GM21786 (cell line): Measurements from ENCODE around the gene ACTG1.

Experiments used
- ATAC-seq: cut with Tn5 transposase; IDR thresholded peaks from one replicate; pipeline ENCODE4 v1.9.1; 2021; ENCODE audit not compliant: unreplicated experiment

The ACTG1 gene

GRCh38 chr17:81499601-81499970 lies 13.0 kb downstream of the ACTG1 start:
- no peak for ATAC-seq

DNA sequence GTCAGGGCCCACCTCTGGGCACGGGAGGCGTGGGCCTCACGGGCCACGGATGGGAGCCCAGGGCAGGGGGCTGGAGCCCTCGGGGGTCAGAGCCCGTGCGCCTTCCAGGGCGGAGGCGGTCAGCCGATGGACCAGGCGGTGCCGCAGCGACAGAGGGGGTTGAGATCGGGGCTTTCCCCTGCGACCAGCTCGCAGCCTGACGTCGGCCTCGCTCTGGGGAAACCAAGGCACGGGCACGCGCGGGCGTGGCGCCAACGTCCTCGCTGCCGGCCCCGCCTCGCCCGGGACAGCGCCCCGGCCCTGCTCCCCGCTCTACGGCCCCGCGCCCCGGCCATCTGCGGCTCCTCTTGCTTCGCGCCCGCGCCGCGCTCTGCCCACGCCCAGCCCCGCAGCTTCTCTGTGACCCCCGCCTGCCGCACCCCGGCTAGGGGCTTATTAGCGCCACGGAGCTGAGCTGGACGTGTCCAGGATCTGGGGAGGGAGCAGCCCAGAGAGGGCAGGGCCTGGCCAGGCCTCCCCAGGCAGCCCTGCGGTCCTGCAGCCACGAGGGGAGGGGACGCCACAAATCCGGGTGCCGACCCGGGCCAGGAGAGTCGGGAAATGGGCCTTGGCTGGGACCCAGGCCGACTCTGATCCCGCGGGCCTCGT lies 13.5 kb downstream of the ACTG1 start:
- no peak for ATAC-seq

- no peak for ATAC-seq
These were observed 17.8 kb downstream of the ACTG1 start for GRCh38 chr17:81494626-81495377.

DNA sequence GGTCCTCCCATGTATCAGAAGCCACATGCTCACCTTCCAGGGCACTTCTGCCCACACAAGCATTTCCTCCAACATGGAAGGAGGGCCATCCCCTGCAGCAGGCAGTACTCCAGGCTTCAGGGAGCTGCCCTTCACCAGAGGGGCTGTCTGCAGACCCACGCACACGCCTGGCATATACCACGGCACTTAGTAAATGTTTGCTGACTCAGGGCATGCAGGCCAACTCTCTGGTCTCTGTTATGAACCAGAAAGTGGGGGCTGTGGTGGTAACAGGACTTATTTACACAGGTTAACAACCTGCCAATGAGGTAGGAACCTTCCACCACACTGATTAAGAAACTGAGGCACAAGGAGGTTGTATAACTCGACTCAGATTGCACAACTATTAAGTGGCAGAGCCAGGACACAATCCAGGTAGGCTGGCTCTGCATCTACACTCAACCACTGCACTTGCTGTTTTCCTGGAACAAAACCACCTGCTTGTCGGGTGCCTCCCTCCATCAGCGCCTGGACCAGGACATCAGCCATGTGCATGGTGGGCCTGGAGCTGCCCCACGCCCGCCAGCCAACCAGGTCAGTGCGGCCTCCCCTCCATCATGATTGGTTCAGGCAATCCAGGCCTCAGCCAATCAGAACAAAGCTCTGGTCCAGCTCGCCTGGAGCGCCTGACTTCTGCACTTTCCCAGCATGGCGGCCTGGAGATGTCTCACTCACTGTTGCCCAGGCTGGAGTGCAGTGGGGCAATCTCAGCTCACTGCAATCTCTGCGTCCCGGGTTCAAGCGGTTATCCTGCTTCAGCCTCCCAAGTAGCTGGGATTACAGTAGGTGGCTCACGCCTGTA lies 19.2 kb downstream of the ACTG1 start:
- no peak for ATAC-seq

GRCh38 chr17:81492706-81493105 lies 19.9 kb downstream of the ACTG1 start:
- ATAC-seq = no peak

DNA sequence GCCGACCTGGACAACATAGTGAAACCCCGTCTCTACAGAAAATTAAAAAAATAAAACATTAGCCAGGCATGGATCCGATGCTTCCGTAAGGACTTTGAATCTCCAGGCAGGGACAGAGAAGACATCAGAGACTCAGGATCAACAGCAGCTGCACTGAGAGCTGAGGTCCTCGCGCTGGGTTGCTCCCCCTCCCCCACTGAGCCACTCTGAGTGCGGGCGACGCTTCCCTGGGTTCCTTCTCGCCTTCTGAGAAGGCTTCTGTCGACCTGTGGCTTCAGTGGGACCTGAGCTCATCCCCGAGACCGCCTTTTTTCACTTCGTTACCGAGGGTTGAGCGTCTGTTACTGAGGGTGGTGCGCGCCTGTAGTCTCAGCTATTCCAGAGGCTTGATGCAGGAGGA lies 20.4 kb downstream of the ACTG1 start:
- no peak for ATAC-seq

DNA sequence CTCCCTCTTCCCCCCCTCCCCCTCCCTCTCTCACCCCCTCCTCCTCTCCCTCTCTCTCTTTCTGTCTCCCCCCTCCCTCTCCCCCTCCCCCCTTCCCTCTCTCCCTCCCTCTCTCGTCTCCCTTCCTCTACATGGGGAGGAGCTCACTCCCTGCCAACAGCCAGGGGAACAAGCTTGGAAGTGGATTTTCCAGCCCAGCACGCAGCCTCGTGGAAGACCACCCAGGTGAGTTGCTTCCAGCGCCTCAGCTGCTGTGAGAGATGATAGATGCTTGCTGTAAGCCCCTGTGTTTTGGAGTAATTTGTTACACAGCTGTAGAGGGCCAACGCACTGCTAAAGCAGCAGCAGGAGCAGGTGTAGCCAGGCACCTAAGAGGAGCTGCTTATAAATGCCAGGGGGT lies 20.8 kb downstream of the ACTG1 start:
- no peak for ATAC-seq

DNA sequence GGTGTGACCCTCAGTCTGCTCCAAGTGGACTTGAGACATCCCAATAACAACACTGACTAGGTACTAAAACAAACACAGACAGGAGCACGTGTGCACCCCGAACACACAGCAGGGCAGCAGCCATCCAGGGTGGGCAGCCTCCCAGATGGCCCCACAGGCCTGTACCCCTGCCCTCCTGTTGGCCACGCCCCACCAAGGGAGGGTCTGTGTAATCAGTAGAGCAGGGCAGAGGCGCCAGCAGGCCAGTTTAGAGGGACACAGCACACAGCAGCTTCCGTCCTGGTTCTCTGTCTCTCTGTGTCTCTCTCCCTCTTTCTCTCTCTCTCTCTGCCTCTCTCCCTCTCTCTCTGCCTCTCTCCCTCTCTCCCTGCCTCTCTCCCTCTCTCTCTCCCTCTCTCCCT lies 21.4 kb downstream of the ACTG1 start:
- no peak for ATAC-seq

DNA sequence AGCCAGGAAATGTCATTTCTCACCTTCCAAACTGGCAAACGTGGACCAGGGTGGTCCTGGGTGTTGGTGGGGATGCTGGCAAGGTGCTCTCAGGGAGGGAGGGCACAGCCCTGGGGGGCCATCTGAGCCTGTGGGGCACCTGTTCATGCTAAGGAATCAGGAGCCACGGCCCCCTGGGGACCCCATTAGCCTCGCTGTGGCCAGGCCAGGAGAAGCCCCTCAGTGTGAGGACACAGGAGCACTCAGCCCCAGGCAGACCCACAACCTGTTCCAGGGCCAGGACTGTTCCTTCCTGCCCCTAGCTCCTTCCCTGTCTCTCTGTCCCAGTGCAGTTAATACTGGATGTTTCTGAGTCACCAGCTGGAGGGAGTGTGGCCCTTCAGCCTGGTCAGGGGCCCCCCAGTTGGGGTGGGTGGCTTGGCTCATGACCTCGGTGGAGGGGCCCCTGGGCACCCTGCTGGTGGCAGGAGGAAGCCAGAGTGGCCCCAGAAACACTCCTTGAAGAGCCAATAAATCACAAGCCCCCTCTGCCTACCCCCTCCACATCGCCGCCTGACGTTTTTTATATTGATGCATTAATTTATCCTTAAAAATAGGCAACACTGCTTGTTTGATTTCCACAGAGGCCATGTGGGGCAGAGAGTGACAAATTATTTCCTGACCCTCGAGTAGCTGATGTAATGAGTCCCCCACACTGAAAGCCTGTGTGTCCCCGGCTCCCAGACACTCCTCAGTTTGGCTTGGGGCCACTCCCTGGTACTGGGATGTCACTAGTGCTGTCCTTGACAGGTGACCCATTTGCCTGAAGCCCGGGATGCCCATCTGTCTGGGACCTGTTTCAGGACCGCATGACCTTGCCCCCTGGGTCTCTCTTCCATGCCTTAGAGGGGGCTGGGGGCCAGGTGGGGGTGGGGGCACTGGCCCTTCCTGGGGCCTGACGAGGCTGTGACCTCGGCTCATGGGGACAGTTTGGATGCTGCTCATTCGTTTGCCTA lies 22.3 kb downstream of the ACTG1 start:
- no peak for ATAC-seq

- no peak for ATAC-seq
These were observed 23.3 kb downstream of the ACTG1 start for GRCh38 chr17:81489012-81489997.

- no peak for ATAC-seq
These were observed 24.2 kb downstream of the ACTG1 start for GRCh38 chr17:81488276-81488860.

GRCh38 chr17:81487487-81488275 lies 24.9 kb downstream of the ACTG1 start:
- ATAC-seq = no peak

DNA sequence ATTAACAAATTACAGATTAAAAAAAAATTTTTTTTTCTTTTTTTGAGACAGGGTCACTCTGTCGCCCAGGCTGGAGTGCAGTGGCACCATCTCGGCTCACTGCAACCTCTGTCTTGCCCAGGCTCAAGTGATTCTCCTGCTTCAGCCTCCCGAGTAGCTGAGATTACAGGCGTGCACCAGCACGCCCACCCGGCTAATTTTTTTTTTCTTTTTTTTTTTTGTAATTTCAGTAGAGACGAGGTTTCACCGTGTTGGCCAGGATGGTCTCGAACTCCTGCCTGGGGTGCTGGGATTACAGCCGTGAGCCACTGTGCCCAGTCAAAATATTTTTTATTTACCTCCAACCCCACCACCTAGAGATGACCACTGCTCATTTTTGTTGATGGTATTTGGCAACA lies 25.5 kb downstream of the ACTG1 start:
- ATAC-seq = no peak

- no peak for ATAC-seq
These were observed 26.3 kb downstream of the ACTG1 start for GRCh38 chr17:81486199-81486810.

DNA sequence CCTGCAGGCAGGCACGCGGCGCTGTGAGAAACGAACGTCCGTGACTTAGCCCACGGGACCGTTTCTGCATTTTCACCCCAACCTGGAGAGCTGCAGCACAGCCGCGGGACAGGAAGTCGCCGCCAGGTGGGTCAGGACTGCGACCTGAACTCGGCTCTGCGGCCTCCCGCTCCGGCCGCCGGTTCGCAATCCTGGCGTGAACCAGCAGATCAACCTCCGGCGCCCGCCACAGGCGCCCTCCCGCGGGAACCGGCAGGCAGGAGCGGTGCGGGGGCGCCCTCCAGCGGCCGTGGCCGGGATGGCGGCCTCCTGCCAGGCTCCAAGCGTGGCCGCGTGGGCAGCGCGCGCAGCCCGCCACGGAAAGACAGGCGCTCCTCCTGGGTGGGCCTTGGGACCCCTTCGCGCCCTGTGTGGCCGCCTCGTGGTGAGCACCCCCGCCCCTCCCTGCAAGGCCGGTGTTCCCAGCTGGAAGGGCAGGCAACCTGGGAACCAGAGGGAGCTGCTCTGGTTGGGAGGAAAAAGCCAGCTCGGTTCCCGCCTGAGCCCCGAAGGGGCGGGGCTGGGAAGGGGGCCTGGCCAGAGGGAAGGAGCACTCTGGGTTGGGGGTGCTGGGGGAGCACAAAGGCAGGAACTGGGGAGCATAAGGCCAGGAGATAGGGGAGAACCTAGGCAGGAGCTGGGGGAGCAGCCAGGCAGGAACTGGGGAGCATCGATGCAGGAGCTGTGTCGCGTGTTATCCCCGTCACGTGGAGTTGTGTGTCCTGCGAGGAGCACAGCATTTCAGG lies 28.2 kb downstream of the ACTG1 start:
- peak; percentile 52 for ATAC-seq

DNA sequence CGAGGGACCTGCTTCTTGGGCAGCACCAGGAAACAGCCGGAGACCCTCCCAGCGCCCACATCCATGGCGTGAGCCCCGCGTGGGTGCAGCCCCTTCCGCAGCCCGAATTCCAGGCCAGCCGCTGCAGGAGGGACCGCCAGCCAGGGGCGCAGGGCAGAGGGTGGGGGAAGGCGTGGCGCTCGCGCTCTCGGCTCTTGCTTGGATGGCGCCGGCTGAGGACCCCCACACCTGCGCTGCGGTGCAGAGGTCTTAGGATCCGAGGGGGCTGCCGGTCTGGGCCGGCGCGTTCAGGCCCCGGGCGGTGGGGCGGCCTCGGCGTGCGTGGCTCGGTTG lies 28.8 kb downstream of the ACTG1 start:
- no peak for ATAC-seq
